ENCODE measurements around the gene FICD.

DNA sequence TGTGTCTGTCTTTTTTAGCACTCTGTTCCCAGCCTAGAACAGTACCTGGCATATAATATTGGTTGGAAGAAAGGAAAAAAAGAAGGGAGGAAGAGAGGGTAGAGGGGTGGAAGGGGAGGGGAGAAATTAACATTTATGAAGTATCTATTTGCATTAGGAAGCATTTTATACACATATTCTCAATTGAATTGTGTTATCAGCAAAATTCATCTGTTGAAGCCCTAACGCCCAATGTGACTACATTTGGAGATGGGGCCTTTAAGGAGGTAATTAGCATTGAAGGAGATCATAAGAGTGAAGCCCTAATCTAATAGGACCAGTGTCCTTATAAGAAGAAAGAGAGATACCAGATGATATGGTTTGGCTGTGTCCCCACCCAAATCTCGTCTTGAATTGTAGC lies 30.2 kb upstream of the FICD start:
- no peak for TF ChIP-seq ZNF274 (IDR thresholded peaks at IDR 0.05; ENCODE audit: low read depth, low read length)
- TF ChIP-seq YY1 (IDR thresholded peaks at IDR 0.05; ENCODE audit: insufficient read depth, insufficient read length): no peak
